Measurements from ENCODE around the gene ZNF280B.

GRCh38 chr22:22535662-22536061 lies 27.1 kb upstream of the ZNF280B start:
- TF ChIP-seq CTCF (conservative IDR thresholded peaks at IDR 0.05; ENCODE audit: low read depth, low read length) = no peak
- TF ChIP-seq EZH2 (IDR thresholded peaks at IDR 0.05; ENCODE audit: borderline replicate concordance, low read depth, low read length, poor library complexity, severe bottlenecking) = no peak

All from A673 (cell line).